OCI-M2 (cell line): ENCODE data around the gene PLCD4.

Experiments used
- DNase-seq: peaks from one replicate; lab custom pipeline; 2025; ENCODE audit not compliant: unreplicated experiment; lab: John Stamatoyannopoulos, UW

PLCD4 gene

DNA sequence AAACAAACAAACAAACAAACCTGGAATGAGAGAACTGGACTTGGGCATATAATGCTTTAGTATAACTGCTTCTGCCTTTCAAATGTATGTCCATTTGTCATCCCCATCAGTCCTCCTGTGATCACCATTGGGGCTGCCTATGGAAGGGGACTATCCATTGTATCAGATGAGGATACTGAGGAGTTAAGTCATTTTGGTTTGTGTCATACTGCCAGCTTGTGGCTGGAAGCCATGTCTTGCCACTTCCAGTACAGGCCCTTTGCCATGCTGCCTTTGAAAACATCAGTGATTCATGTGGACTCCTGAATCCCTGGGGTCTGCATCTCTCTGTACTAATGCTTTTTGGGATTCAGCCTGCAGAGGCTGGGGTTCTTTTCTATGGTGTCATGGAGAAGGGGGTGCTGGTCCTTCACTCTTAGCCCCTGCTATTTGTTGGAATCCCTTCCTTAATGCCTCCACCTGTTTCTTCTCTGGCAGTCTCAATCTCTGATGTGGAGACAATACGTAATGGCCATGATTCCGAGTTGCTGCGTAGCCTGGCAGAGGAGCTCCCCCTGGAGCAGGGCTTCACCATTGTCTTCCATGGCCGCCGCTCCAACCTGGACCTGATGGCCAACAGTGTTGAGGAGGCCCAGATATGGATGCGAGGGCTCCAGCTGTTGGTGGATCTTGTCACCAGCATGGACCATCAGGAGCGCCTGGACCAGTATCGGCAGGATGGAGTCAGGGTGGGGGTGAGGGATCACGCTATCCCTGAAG is 10.6 kb downstream of the PLCD4 start:
- no peak for DNase-seq

DNA sequence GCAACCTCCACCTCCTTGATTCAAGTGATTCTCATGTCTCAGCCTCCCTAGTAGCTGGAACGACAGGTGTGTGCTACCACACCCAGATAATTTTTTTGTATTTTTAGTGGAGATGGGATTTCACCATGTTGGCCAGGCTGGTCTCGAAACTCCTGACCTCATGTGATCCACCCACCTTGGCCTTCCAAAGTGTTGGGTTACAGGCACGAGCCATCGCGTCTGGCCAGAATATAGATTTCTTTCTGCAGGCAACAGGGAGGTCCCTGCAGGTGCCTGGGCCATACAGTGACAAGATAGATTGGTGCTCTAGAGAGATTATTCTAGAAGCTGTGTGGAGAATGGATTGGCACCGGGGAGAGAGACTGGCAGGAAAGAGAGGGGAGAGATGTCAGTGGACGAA is 13.3 kb downstream of the PLCD4 start:
- no peak for DNase-seq

DNA sequence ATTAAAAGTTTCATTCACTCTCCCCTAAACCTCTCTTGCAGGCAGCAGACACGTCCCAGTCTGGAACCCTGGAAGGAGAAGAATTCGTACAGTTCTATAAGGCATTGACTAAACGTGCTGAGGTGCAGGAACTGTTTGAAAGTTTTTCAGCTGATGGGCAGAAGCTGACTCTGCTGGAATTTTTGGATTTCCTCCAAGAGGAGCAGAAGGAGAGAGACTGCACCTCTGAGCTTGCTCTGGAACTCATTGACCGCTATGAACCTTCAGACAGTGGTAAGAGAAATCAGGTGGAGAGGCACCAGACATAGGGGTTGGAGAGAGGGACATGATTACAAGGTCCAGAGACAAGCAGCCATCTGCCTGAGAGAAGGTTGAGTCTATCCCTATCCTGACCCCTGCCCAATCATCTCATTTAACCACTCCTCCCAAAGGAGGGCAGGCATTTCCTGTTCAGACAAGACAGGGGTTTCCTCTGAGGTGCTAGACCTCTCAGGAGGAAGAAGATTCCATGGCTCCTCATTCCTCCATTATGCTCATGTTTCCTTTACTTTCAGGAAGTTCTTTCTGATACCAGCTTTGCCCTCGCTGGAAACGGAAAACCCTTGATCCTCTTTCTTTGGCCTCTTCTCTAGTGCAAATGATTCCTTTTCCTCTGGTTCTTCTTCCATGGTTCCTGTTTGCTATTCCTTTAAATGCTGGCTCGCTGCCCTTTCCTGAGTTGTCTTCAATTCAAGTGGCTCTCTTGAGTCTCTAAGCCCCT is 15.1 kb downstream of the PLCD4 start:
- no peak for DNase-seq

DNA sequence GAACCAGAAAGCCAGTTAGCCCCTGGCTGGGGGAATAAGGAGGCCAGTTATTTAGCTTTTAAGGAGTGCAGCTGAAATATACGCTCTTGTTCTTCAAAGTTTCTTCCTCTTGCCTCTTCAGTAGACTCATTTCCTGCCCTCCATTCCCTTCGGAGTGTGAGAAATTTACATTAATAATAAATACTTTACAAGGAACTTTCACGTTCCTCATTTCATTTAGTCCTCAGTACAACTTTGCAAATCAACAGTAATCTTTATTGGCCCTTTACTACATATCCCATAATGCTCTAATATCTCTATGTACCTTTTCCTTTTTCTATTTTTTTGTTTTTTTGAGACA is 15.6 kb downstream of the PLCD4 start:
- no peak for DNase-seq

DNA sequence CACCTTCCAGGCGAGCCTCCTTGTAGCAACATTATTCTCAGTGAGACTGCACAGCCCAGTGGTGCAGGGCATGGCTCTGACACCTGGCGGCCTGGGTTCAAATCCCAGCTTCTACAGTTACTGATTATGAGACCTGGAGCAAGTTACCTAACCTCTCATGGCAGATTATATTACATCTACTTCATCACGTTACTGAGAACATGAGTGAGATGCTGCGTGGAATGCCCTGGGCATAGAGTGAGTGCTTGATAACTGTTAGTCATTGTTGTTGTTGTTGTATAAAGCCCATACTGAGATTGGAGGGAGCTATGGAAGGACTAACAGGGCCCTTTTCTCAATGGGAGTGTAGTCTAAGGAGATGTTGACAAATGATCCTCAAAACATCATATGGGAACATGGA is 18.7 kb downstream of the PLCD4 start:
- no peak for DNase-seq

DNA sequence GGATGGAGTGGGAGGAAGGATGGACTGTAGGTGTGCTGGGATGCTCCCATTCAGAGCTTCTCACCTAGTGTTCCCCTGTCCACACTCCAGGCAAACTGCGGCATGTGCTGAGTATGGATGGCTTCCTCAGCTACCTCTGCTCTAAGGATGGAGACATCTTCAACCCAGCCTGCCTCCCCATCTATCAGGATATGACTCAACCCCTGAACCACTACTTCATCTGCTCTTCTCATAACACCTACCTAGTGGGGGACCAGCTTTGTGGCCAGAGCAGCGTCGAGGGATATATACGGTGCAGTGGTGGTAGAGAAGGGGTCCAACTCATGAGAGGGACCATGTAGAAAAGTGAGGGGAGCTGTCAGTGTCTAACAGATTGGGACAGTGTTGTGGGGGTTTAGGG is 20.2 kb downstream of the PLCD4 start:
- DNase-seq, result no peak

DNA sequence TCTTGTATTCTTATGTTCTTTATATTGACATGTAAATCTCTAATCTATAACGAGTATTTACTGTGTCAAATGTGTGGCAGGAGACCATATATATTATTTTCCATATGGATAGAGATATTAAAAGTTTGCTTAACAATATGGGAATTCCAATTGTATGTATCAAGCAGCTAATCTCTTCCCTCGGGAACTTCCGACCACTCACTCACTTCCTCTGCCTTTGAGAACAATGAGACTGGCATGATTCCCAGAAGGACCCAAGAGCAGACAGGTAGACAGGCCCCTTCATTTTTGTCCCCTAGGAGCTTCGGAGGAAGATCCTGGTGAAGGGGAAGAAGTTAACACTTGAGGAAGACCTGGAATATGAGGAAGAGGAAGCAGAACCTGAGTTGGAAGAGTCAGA is 24.1 kb downstream of the PLCD4 start:
- DNase-seq, result no peak

DNA sequence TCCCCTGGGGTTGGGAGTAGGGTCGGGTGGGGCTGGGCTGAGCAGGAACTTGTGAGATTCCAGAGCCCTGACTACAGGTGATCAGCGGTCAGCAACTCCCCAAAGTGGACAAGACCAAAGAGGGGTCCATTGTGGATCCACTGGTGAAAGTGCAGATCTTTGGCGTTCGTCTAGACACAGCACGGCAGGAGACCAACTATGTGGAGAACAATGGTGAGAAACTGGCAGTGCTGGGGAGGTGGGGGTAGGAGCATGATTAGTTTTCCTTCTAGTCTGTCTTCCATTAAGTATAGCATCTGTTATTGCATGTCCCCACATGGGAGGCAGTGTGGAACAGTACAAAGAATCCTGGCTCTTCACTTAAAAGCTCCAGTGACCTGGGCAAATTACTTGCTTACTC is 28.0 kb downstream of the PLCD4 start:
- DNase-seq, result no peak

DNA sequence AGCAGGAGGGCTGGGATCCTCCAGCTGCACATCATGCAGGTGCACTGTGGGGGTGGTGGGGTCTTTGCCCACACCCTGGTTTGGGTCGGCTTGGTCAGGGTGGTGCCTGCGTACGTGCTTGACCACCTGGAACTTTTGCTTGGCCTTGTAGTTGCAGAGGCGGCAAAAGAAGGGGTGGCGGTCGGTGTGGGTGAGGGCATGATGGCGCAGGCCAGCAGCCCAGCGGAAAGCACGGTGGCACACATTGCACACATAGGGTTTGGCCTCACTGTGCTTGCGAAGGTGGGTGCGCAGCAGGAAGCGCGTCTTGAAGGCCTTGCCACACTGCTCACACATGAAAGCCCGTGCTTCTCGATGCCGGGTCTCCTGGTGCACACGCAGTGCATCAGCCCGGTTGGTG is 30.7 kb downstream of the PLCD4 start:
- no peak for DNase-seq

DNA sequence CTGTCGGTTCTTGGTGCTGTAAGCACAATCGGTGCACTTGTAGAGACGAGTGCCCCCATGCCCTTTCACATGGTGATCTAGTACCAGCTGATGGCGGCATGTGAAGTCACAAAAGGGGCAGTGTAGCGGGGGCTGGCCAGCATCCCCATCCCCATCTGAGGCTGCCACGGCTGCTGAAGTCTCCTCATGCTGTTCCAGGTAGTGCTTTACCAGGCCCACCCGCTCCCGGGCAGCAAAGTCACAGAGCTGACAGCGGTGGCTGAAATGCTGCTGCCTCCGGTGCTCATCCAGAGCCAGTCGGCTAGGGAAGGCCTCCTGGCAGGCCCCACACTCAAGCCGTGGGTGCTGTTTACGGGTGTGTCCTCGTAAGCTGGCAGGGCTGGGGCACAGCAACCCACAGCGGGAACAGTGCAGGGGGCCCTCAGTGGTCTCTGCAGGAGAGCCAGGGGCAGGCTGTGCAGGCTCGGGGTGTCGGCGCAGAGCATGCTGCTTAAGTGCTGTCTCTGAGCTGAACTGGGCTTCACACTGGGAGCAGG is 34.5 kb downstream of the PLCD4 start:
- no peak for DNase-seq

DNA sequence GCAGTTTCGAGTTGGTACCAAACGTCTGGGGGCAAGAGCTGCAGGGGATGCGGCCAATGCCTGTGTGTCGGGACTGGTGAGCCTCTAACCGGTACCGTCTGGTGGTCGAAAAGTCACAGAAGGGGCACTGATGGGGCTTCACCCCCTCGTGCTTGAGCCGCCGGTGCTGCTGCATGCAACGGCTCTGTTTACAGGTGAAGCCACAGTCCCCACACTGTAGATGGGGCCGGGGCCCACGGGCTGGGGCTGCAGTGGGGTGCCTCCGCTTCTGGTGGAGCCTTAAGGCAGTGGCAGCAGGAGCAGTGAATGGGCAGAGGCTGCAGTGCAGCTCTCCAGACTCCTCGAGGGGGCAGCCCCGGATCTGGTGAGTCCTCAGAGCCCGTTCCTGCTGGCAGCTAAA is 35.1 kb downstream of the PLCD4 start:
- no peak for DNase-seq

DNA sequence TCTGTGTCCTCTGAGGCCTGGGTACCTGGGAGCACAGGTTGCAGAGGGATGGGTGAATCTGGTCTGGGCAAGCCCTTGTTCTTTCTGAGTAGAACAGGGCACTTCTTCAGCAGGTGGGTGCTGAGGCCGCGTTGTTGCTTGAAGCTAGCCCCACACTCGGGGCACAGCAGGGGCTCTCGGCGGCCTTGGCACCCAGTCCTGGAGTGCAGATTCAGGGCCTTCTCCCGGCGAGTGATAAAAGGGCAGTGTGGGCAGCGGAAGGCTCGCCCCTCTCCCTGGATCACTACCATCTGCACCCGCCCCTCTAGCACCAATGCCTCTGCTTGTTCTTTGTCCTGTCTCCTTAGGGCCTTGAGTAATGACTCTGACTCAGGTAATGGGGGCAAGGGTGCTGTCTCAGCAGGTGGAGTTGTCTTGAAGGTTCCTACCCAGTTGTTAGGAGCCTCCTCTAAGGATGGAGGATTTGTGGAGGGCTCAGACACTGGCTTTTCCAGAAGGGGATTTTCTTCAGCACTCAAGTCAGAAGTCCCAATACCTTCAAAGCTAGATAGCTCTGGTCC is 36.1 kb downstream of the PLCD4 start:
- no peak for DNase-seq

DNA sequence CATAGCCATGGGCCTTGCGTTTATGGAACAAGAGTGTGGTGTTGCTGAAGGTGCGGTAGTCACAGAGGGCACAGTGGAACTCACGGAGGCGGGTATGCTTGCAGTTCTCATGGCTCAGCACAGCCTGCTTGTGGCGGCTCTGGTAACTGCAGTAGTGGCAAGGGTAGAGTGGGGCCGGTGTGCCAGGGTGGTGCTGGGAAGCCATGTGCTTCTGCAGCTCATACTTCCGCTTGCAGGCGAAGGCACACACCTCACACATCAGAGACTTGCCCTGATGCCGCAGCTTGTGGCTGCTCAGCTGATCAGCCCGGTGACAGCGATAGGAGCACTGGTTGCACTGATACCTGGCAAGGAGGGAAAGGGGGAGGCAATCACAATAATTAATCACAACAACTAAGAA is 37.0 kb downstream of the PLCD4 start:
- no peak for DNase-seq

DNA sequence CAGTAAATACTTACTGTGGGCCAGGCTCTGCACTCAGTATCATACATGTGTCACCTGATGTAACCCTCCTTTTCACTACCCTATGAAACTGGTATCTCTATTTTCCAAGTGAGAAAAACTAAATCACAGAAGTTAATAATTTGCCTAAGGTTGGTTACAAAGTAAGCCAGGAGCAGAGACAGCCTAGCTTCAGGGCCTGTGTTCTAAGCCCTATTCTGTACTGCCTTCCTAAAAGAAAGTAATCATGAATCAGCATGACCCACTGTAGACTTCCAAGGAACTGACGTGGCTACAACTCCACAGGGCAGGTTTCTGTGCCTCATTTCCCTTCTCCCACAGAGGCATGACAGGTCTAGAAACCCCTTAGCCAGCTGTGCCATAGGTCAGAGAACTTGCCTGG is 37.4 kb downstream of the PLCD4 start:
- DNase-seq, result no peak

DNA sequence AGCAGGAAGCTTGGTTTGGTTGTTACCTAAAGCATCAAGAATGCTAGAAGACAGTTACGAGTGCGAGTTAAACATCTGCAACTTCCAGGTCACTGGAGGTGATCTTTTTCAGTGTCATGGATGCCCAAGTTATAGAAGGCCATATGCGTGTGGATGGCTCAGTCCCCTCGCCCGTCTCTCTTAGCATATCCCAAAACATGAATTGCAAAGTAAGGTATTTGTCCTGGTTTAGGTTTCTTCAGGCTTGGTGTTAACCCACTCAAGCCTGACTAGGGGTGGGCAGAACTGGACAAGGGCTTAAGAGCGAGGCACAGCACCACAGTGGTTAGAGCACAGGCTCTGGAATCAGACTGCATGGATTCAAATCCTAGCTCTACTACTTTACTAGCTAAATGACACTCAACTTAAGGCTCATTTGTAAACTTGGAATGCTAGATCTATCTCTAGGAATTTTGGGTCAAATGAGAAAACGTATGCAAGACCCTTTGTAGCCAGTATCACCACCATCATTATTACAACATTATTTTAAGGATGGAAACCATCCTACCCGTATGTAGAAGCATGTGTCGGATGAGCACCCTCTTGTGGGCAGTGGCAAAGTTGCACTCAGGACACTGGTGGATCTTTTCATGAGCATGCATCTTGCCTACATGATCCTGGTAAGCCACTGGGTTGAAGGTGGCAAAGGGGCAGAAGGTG is 40.5 kb downstream of the PLCD4 start:
- DNase-seq, result no peak

DNA sequence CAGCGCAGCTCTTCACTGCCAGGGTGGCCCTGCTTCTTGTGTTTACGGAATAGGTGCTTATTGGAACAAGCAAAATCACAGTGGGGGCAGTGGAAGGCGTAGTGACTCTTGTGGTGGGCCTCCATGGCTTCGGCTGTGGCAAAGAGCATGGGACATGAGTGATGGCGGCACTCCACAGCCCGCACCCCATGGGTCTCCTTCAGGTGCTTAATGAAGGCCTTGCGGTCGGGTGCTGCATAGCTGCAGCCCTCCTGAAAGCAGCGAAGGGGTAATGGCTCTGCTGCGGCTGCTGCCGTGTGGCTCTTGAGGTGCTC is 41.0 kb downstream of the PLCD4 start:
- DNase-seq, result no peak

DNA sequence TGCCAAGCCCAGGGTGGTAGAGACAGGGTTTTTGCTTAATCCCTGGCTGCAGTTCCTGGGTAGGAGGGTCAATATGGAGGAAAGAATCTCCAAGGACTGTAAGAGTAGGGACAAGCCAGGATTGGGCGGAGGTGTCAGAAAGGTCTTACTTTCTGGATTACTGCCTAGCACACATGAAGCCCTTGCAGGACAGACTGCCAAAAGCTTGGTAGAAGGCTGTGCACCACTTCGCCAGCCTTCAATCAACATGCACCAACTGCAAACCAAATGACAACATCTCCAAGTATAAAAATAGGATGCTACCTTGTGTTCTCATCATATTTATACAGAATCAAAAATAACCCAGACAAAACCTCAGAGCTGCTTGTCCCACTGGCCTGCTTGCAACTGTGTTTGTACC is 48.1 kb downstream of the PLCD4 start:
- no peak for DNase-seq

DNA sequence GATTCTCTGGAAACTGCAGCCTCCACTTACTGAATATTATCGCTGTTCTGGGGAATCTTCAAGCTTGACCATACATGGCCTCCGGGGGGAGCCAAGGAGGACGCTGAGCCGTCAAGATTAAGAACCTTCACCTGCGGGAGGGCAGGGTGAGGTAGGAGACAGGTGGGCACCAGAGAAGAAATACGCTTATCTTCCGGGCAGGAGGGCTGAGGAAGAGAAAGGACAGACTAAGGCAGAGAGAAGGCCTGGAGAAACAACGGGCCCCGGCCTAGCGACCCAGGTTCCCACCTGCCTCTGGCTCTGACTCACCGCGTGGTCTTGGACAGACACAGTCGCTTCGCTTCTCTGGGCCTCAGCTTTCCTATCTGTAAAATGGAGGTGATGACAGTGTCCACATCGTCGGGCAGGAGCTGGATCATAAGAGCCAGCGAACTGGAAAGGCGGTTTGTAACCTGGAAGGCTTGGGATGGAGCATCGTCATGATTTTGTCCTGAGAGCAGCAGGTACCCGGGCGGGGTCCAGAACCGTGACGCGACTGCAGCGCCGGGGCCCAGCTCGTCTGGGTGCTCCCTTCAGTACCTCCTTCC is 51.1 kb downstream of the PLCD4 start:
- DNase-seq, result no peak

DNA sequence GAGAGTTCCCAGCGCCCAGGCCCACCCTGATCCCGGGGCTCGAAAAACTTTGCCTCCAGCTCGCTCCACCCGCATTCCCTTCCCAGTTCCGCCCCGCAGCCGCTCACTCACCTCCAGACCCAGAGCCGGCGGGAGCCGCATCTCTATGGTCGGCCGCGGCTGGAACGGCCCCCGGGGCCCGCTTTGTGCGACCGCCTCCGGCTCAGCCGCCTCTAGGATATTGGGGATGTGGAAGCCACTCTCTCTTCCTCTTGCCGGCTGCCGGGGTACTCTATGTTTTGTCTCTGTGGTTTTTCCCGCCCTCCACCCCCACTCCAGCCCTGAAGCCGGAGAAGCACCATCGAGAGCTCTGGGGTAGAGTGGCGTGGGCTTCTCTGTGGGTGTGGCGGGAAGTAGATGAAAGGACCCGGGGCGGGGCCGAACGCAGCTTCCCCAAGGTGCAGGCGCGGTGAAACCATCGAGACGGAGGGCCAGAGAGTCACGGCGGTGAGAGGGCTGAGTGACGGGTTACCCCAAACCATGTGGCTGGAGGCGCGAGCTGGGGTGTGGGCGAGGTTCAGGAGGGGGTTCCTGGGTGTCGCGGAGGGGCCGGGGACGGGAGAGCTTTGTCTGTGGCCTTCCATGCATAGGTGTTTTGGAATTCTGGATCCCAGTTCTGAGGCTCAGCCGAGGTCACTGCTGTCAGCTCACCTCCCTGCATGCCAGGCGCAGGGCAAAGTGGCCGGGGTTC is 51.7 kb downstream of the PLCD4 start, which contains the start of the genes BCS1L and ZNF142:
TSS of gene BCS1L (plus strand) at position 426 of the 730 bp plus-strand sequence. CDS start 1,305 bp downstream, outside the sequence.
TSS of gene ZNF142 (minus strand) at position 366 of the 730 bp plus-strand sequence. CDS start 3,194 bp downstream, outside the sequence.
- peak; percentile 53 for DNase-seq

DNA sequence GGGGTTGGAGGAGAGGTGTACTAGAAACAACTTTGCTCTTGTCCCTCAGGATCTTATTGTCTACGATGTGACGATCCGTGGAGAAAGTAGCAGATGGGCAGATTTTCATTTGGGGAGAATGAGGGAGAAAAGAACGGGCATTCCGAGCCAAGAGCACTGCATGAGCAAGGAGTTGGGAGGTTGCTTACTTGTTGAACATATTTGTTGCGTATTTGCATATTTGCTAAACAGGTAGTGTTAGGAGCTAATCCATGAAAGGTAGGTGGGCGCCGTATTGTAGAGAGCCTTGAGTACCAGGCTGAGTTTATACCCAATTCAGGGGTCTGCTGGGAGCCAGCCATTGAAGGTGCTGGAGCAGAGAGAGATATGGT is 52.3 kb downstream of the PLCD4 start:
- DNase-seq, result no peak

DNA sequence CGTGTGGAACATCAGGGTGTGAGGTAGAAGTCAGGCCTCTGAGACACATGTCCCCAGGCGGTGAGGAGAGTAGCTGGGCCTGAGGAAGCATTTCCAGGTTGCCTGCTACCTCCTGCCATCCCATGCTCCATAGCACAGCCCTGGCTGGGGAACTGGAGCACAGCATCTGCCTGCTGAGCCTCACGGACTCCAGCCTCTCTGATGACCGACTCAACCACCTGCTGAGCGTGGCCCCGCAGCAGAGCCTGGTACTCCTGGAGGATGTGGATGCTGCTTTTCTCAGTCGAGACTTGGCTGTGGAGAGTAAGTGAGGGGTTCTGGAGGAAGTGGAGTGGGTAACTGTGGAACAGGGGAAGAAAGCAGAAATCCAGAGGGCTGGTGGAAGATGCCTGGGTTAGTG is 54.7 kb downstream of the PLCD4 start:
- DNase-seq, result no peak
